GM23248 (cell line): ENCODE results near the gene IL20RA. TPM values are rescaled to one million over a fixed set of nuclear protein-coding genes. Genes with fewer than 3 reads are reported as not detected.

Experiments
- DNase-seq: peaks from one replicate; pipeline ENCODE4 v3.0.0-alpha.2; 2015
- H2AFZ ChIP-seq: fragments of 200-600 bp; sonication (generic); 2 replicates; pipeline ENCODE4 v1.6.1; 2016; ENCODE audit warnings: antibody characterized with exemption
- H3F3A ChIP-seq: fragments of 200-600 bp; sonication (generic); 2 replicates; pipeline ENCODE4 v1.6.1; 2016; ENCODE audit warnings: mild to moderate bottlenecking, antibody characterized with exemption, mixed run types; ENCODE audit not compliant: insufficient read depth
- H3K27ac ChIP-seq: fragments of 200-600 bp; sonication (generic); 2 replicates; pipeline ENCODE4 v1.5.1; 2016; ENCODE audit warnings: mild to moderate bottlenecking
- H3K27me3 ChIP-seq: fragments of 200-600 bp; sonication (generic); replicated peaks from 2 replicates; pipeline ENCODE4 v1.6.1; 2016; ENCODE audit warnings: mild to moderate bottlenecking; ENCODE audit not compliant: insufficient read depth
- H3K36me3 ChIP-seq: fragments of 200-600 bp; sonication (generic); 2 replicates; pipeline ENCODE4 v1.6.1; 2016; ENCODE audit warnings: low read depth, mild to moderate bottlenecking
- H3K4me1 ChIP-seq: fragments of 200-600 bp; sonication (generic); 2 replicates; pipeline ENCODE4 v1.6.1; 2016; ENCODE audit warnings: mild to moderate bottlenecking; ENCODE audit not compliant: insufficient read depth
- H3K4me2 ChIP-seq: fragments of 200-600 bp; sonication (generic); one replicate; pipeline ENCODE4 v1.6.1; 2016; ENCODE audit warnings: mild to moderate bottlenecking; ENCODE audit not compliant: unreplicated experiment
- H3K4me3 ChIP-seq: fragments of 200-600 bp; sonication (generic); 2 replicates; pipeline ENCODE4 v1.5.1; 2016; ENCODE audit warnings: mild to moderate bottlenecking
- H3K79me2 ChIP-seq: fragments of 200-600 bp; sonication (generic); 2 replicates; pipeline ENCODE4 v1.6.1; 2016; ENCODE audit warnings: mild to moderate bottlenecking; ENCODE audit not compliant: insufficient read depth
- H3K9ac ChIP-seq: fragments of 200-600 bp; sonication (generic); 2 replicates; pipeline ENCODE4 v1.6.1; 2016; ENCODE audit warnings: mild to moderate bottlenecking
- H3K9me2 ChIP-seq: fragments of 200-600 bp; sonication (generic); 2 replicates; pipeline ENCODE4 v1.6.1; 2016; ENCODE audit warnings: mixed run types, mild to moderate bottlenecking, moderate library complexity; ENCODE audit not compliant: insufficient read depth
- H3K9me3 ChIP-seq: fragments of 200-600 bp; sonication (generic); one replicate; pipeline ENCODE4 v1.6.1; 2017; ENCODE audit warnings: low read depth
- H4K20me1 ChIP-seq: fragments of 200-600 bp; sonication (generic); 2 replicates; pipeline ENCODE4 v1.6.0; 2016; ENCODE audit not compliant: insufficient read depth
- EZH2 ChIP-seq: fragments of 200-600 bp; sonication (generic); IDR thresholded peaks from 2 replicates; pipeline ENCODE4 v1.6.1; 2018; ENCODE audit warnings: antibody characterized with exemption, mild to moderate bottlenecking; ENCODE audit not compliant: insufficient read depth, poor library complexity, severe bottlenecking
- EZH2phosphoT487 ChIP-seq: fragments of 200-600 bp; sonication (generic); IDR thresholded peaks from 2 replicates; pipeline ENCODE4 v1.6.1; 2018; ENCODE audit warnings: antibody characterized with exemption, moderate library complexity, mild to moderate bottlenecking, low read depth; ENCODE audit not compliant: insufficient read depth
- WGBS, 2 experiments: methylation state at CpG; one replicate each; pipeline ENCODE4 v1.1.6; 2015 to 2017; ENCODE audit warnings: low lambda C conversion rate in 2 of 2, low coverage in 1 of 2; ENCODE audit errors: missing lambda C conversion rate in 2 of 2; 5-methylcytosine and 5-hydroxymethylcytosine counted together
- in situ Hi-C: fragments of 300-500 bp; cut with MboI; formaldehyde crosslinking; loops from 2 replicates; pipeline ENCODE4 v1.15.0; 2020
- polyA plus RNA-seq: library from polyadenylated mRNA; unstranded; fragments of >200 nt; fragmentation: Nextera tagmentation; extraction: Ambion mirVana; gene quantifications from 2 replicates; pipeline ENCODE4 v1.2.1, GENCODE V29; 2016
- total RNA-seq: library from RNA; depleted of rRNA; stranded (reverse); fragments of >200 nt; shearing (Covaris generic); gene quantifications from 2 replicates; pipeline ENCODE4 v1.2.3, GENCODE V29; 2014

Gene IL20RA
- total and polyA plus RNA-seq, 2 experiments from 2014 or later: not detected

- in situ Hi-C loops: no loop called here
- DNase-seq: no peak
Observed at GRCh38 chr6:136983687-136984086, 61.1 kb downstream of the IL20RA start.

DNA sequence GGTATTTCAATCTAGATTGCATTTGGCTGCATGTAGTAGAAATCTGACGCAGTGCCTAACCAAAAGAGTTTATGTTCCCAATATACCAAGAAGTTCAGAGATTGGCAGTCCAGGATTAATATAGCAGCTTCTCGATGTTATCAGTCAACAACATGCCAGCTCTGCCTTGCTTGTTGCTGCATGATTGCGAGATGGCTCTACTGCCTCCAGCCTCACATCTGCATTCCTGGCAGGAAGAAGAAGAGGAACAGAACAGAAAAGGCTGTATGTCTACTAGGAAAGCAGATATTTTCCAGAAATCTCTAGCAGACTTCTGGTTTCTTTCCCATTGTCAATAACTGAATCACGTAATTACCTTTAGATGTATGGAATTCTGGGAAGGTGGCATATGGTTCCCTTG lies 61.8 kb downstream of the IL20RA start:
- no peaks in the 10 kb centered on the region for H3F3A ChIP-seq
- no peaks in the 10 kb centered on the region for H3K36me3 ChIP-seq
- in situ Hi-C loops: no loop called here
- H3K27ac ChIP-seq: no peak overlapping the region
- H3K4me2 ChIP-seq: no peak overlapping the region
- no peaks in the 10 kb centered on the region for H3K9me2 ChIP-seq
- no peaks in the 10 kb centered on the region for H4K20me1 ChIP-seq
- H3K79me2 ChIP-seq: no peaks in the 10 kb centered on the region
- no peaks in the 10 kb centered on the region for H3K9me3 ChIP-seq
- no peak for TF ChIP-seq EZH2
- no peak for TF ChIP-seq EZH2phosphoT487
- peaks cover 17% of the 10 kb centered on the region for H3K27me3 ChIP-seq
- no peak overlapping the region for H3K4me3 ChIP-seq
- no peak overlapping the region for H2AFZ ChIP-seq
- WGBS, 2 experiments: 48 to 54% methylated on average over 4 of the region's 4 CpGs
- H3K4me1 ChIP-seq: no peaks in the 10 kb centered on the region
- no peak for DNase-seq
- H3K9ac ChIP-seq: no peak overlapping the region

More at GRCh38 chr6:136983687-136984086, 61.1 kb downstream of the IL20RA start:
- no peak overlapping the region for H2AFZ ChIP-seq
- H3K79me2 ChIP-seq: no peaks in the 10 kb centered on the region
- no peaks in the 10 kb centered on the region for H4K20me1 ChIP-seq
- no peak overlapping the region for H3K4me3 ChIP-seq
- no peak overlapping the region for H3K27ac ChIP-seq
- H3K4me2 ChIP-seq: no peak overlapping the region
- H3K4me1 ChIP-seq: no peaks in the 10 kb centered on the region
- H3K9ac ChIP-seq: no peak overlapping the region
- TF ChIP-seq EZH2phosphoT487 (no peak), EZH2 (no peak)
- peaks cover 24% of the 10 kb centered on the region for H3K27me3 ChIP-seq
- H3K9me3 ChIP-seq: no peaks in the 10 kb centered on the region
- no peaks in the 10 kb centered on the region for H3K9me2 ChIP-seq
- no peaks in the 10 kb centered on the region for H3F3A ChIP-seq
- no peaks in the 10 kb centered on the region for H3K36me3 ChIP-seq
- WGBS, 2 experiments: 3 to 9% methylated on average over 2 of the region's 2 CpGs

GRCh38 chr6:136980070-136980469 lies 64.7 kb downstream of the IL20RA start:
- TF ChIP-seq EZH2phosphoT487 (no peak), EZH2 (no peak)
- H4K20me1 ChIP-seq: no peaks in the 10 kb centered on the region
- no peaks in the 10 kb centered on the region for H3K9me3 ChIP-seq
- DNase-seq: no peak
- H3K4me2 ChIP-seq: no peak overlapping the region
- no peak overlapping the region for H3K4me3 ChIP-seq
- no peaks in the 10 kb centered on the region for H3K36me3 ChIP-seq
- WGBS, 2 experiments: 64 to 72% methylated on average over 5 of the region's 5 CpGs
- no peaks in the 10 kb centered on the region for H3K79me2 ChIP-seq
- H3K27me3 ChIP-seq: peaks cover 7% of the 10 kb centered on the region; the same call in 1 of the 2 replicates
- in situ Hi-C loops: no loop called here
- H3F3A ChIP-seq: no peaks in the 10 kb centered on the region
- no peak overlapping the region for H3K9ac ChIP-seq
- no peaks in the 10 kb centered on the region for H3K4me1 ChIP-seq
- H3K9me2 ChIP-seq: no peaks in the 10 kb centered on the region
- H2AFZ ChIP-seq: no peak overlapping the region
- no peak overlapping the region for H3K27ac ChIP-seq

DNA sequence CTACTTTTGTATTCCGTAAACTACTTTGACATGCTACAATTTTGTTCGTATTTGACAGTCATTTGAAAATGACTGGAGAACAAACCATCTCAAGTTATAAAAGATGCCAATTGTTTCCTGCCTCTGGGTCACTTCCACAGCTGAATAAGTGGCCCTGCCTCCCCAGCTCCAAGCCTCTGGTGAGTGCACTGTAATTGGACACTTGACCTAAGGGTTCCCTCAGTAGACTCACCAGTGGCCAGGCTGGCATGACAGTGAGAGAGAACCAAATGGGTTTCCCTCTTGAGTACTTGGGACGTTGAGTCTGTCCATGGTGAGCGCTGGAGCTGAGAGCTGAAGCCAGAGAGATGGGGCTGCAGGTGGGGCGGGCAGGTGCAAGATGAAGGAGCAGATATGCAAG lies 65.6 kb downstream of the IL20RA start:
- Histone ChIP-seq H3K36me3 (no peaks in the 10 kb centered on the region), H2AFZ (no peak overlapping the region), H3K4me2 (no peak overlapping the region), H3K9ac (no peak overlapping the region), H3K79me2 (no peaks in the 10 kb centered on the region), H3K4me1 (no peaks in the 10 kb centered on the region), H3F3A (no peaks in the 10 kb centered on the region), H3K27me3 (peaks cover 7% of the 10 kb centered on the region; the same call in 1 of the 2 replicates), H4K20me1 (no peaks in the 10 kb centered on the region), H3K27ac (no peak overlapping the region), H3K4me3 (no peak overlapping the region), H3K9me2 (no peaks in the 10 kb centered on the region), H3K9me3 (no peaks in the 10 kb centered on the region)
- WGBS, 2 experiments: 53 to 54% methylated on average over 5 of the region's 5 CpGs
- DNase-seq: no peak
- TF ChIP-seq EZH2phosphoT487 (no peak), EZH2 (no peak)
- in situ Hi-C loops: no loop called here

GRCh38 chr6:136977075-136977474 lies 67.7 kb downstream of the IL20RA start:
- in situ Hi-C loops: no loop called here
- Histone ChIP-seq H3K36me3 (no peaks in the 10 kb centered on the region), H3K4me2 (no peak overlapping the region), H4K20me1 (no peaks in the 10 kb centered on the region), H3K9me2 (no peaks in the 10 kb centered on the region), H3K79me2 (no peaks in the 10 kb centered on the region), H3K4me1 (no peaks in the 10 kb centered on the region), H3K4me3 (no peak overlapping the region), H3K9ac (no peak overlapping the region), H3K9me3 (no peaks in the 10 kb centered on the region), H3K27me3 (peaks cover 7% of the 10 kb centered on the region; the same call in 1 of the 2 replicates), H3K27ac (no peak overlapping the region), H2AFZ (no peak overlapping the region), H3F3A (no peaks in the 10 kb centered on the region)
- WGBS, 2 experiments: 46 to 50% methylated on average over 5 of the region's 5 CpGs
- TF ChIP-seq EZH2phosphoT487: no peak
- no peak for TF ChIP-seq EZH2
- no peak for DNase-seq
